HL-60 (cell line): Measurements from ENCODE around the gene ARHGAP30.
A peak's percentile ranks its signal among the peaks of the same experiment; 100 is the strongest.

ENCODE experiments used
- CTCF ChIP-seq: IDR thresholded peaks from one replicate; pipeline ENCODE4 v1.5.1; 2011; ENCODE audit warnings: low read length, control low read depth, inconsistent platforms; ENCODE audit not compliant: insufficient read depth
- GABPA ChIP-seq: IDR thresholded peaks from 2 replicates; pipeline ENCODE4 v1.6.1; 2012; ENCODE audit warnings: low read depth
- POLR2AphosphoS5 ChIP-seq: IDR thresholded peaks from 2 replicates; pipeline ENCODE4 v1.6.1; 2012; ENCODE audit warnings: low read depth
- REST ChIP-seq: IDR thresholded peaks from 2 replicates; pipeline ENCODE4 v1.6.1; 2012; ENCODE audit warnings: low read depth; ENCODE audit not compliant: insufficient replicate concordance
- SPI1 ChIP-seq: IDR thresholded peaks from 2 replicates; pipeline ENCODE4 v1.6.1; 2012; ENCODE audit warnings: low read depth, mild to moderate bottlenecking, borderline replicate concordance

GRCh38 chr1:161047436-161048420, 22.0 kb downstream of the ARHGAP30 start:
- no peak for TF ChIP-seq CTCF
- TF ChIP-seq REST = no peak
- no peak for TF ChIP-seq GABPA
- 0 out of 2 replicates have a peak, but pooled peaks have one; percentile 43 for TF ChIP-seq POLR2AphosphoS5
- TF ChIP-seq SPI1 = no peak
